T-helper 1 cell treated with Interleukin-12 subunit alpha and Interleukin-12 subunit beta and Interleukin-4 antibody, amounts not matched to agents 30 ng/mL and 1 ng/mL, for 36 hours (primary cell): Measurements from ENCODE around the gene MDFIC2. TPM values are rescaled to one million over a fixed set of nuclear protein-coding genes. Genes with fewer than 3 reads are reported as not detected.

ENCODE experiments used
- intact Hi-C: fragments of 100-400 bp; cut with micrococcal nuclease; formaldehyde crosslinking; loops from one replicate; pipeline ENCODE4 v1.15.1; 2024
- total RNA-seq: library from RNA; stranded (reverse); gene quantifications from 2 replicates; pipeline ENCODE4 v1.2.3, GENCODE V29; 2022

MDFIC2 gene
- total RNA-seq, 1 donor from 2014 or later, result not detected

- intact Hi-C loops, result no loop called here
Observed at GRCh38 chr3:70183781-70184504, 128.5 kb downstream of the MDFIC2 start.

GRCh38 chr3:70182166-70182565 lies 130.3 kb downstream of the MDFIC2 start:
- intact Hi-C loops, result no loop called here

GRCh38 chr3:70180664-70181063 lies 131.8 kb downstream of the MDFIC2 start:
- intact Hi-C loops, result no loop called here

- intact Hi-C loops, result no loop called here
Observed at GRCh38 chr3:70179111-70179510, 133.3 kb downstream of the MDFIC2 start.

- intact Hi-C loops, result no loop called here
Observed at GRCh38 chr3:70177881-70178645, 134.4 kb downstream of the MDFIC2 start.

- intact Hi-C loops, result no loop called here
Observed at GRCh38 chr3:70176224-70176623, 136.2 kb downstream of the MDFIC2 start.

- intact Hi-C loops, result no loop called here
Observed at GRCh38 chr3:70156808-70157207, 155.6 kb downstream of the MDFIC2 start.

GRCh38 chr3:70150599-70150998 lies 161.8 kb downstream of the MDFIC2 start:
- intact Hi-C loops, result no loop called here

- intact Hi-C loops, result no loop called here
Observed at GRCh38 chr3:70149714-70150400, 162.6 kb downstream of the MDFIC2 start.
